Pancreas (tissue), 10 donors: ENCODE results near the gene TMEM98. TPM values are rescaled to one million over a fixed set of nuclear protein-coding genes. Genes with fewer than 3 reads are reported as not detected.

Source experiments
- ATAC-seq, 4 donors: fragments of 200-7000 bp; cut with Tn5 transposase; one replicate each; pipeline versions ENCODE4 v1.8.0 to v1.9.1; 2020; ENCODE audit warnings: mild to moderate bottlenecking in 4 of 4, moderate library complexity in 4 of 4
- DNase-seq, 6 donors: peaks; one replicate each; pipeline ENCODE4 v3.0.0-alpha.2; 2020
- FAIRE-seq: peaks from 2 replicates; lab custom pipeline; 2012; peaks lifted over from hg19 to GRCh38; lab: Jason Lieb, UNC
- H3K27ac ChIP-seq, 4 donors: fragments of 200-600 bp; sonication (generic); 1 replicate in 3 of 4; 2 replicates in 1 of 4; pipeline versions ENCODE4 v1.5.0 to v1.8.0; 2020
- H3K27me3 ChIP-seq, 4 donors: fragments of 200-600 bp; one replicate each; pipeline ENCODE4 v1.8.0; 2021
- H3K36me3 ChIP-seq, 3 donors: fragments of 200-600 bp; sonication (generic) in 1 of 3; one replicate each; pipeline versions ENCODE4 v1.5.0 to v1.8.0; 2020 to 2021
- H3K4me1 ChIP-seq, 3 donors: fragments of 200-600 bp; one replicate each; pipeline ENCODE4 v1.8.0; 2021
- H3K4me3 ChIP-seq, 4 donors: fragments of 200-600 bp; sonication (generic) in 2 of 4; one replicate each; pipeline versions ENCODE4 v1.5.0 to v1.8.0; 2020 to 2021
- H3K9me3 ChIP-seq, 4 donors: fragments of 200-600 bp; one replicate each; pipeline ENCODE4 v1.8.0; 2021
- CTCF ChIP-seq, 4 donors: fragments of 200-600 bp; sonication (generic) in 3 of 4; IDR thresholded peaks; one replicate each; pipeline versions ENCODE4 v1.5.0 to v1.8.0; 2021; ENCODE audit warnings: antibody characterized with exemption in 4 of 4
- WGBS, 2 donors: extraction: QIAGEN DNeasy Blood & Tissue Kit; methylation state at CpG; one replicate each; pipeline ENCODE4 v1.1.7; 2013; 5-methylcytosine and 5-hydroxymethylcytosine counted together
- intact Hi-C, 3 donors: fragments of 100-400 bp; cut with DNase I; formaldehyde crosslinking; loops; one replicate each; pipeline versions ENCODE4 v1.11.1 to v1.14.2; 2022
- polyA plus RNA-seq, 2 donors: library from polyadenylated mRNA; stranded (reverse); fragments of 200-250 nt; gene quantifications; one replicate each; pipeline ENCODE4 v1.2.3, GENCODE V29; 2013
- total RNA-seq, 6 donors: library from RNA; stranded (reverse); fragmentation: NEBNext Ultra II Directional in 4 of 6; extraction: Animal tissue kit (Norgen Biotek cat#: 25700) in 4 of 6; gene quantifications; one replicate each; pipeline versions ENCODE4 v1.2.1 to v1.2.4, GENCODE V29; 2021 to 2023
- donor health status: healthy with polysubstance abuse.
- donor health status: DM: no; HTN: no; CAD: no; lungs with moderate emphysema.
- donor health status: DM: no; HTN: no; CAD: no.
- donor health status: control.
- donor health status: control.
- donor health status: Bipolar disorder and iron deficiency.
- donor health status: DM: yes; HTN: yes; CAD: no.
- donor health status: DM: no; HTN: no; CAD: no.
- donor health status: DM: no; HTN: no; CAD: no.
- donor health status: DM: yes; HTN: yes; CAD: no.

The TMEM98 gene
- total and polyA plus RNA-seq, 8 donors: 16.6 to 62.1 (median 36.5) TPM

- Histone ChIP-seq H3K4me1 (peaks cover 0 to 6% (median 0%) of the 10 kb centered on the region in 3 donors), H3K9me3 (no peaks in the 10 kb centered on the region), H3K36me3 (no peaks in the 10 kb centered on the region), H3K27me3 (no peaks in the 10 kb centered on the region), H3K4me3 (no peak overlapping the region), H3K27ac (no peak overlapping the region)
- 60 to 71% methylated on average over 2 of the region's 2 CpGs for WGBS, 2 donors
- DNase-seq (no peak), FAIRE-seq (no peak), ATAC-seq (no peak)
- intact Hi-C loops: loop anchor here in 1 of 3 donors (10.0 kb wide), 1 partner anchor 115 kb away; no protein-coding TSS in a partner anchor
- no peak for TF ChIP-seq CTCF (IDR thresholded peaks at IDR 0.05)
These were observed 28.5 kb upstream of the TMEM98 start for GRCh38 chr17:32899236-32900013.

- TF ChIP-seq CTCF (IDR thresholded peaks at IDR 0.05): no peak
- FAIRE-seq (peak; percentile 53), ATAC-seq (no peak), DNase-seq (no peak)
- Histone ChIP-seq H3K4me1 (peaks cover 0 to 6% (median 0%) of the 10 kb centered on the region in 3 donors), H3K4me3 (no peak overlapping the region), H3K36me3 (no peaks in the 10 kb centered on the region), H3K27me3 (no peaks in the 10 kb centered on the region), H3K27ac (no peak overlapping the region), H3K9me3 (no peaks in the 10 kb centered on the region)
- intact Hi-C loops: loop anchor here in 1 of 3 donors (10.0 kb wide), 1 partner anchor 117 kb away; no protein-coding TSS in a partner anchor
- 93 to 97% methylated on average over 4 of the region's 4 CpGs for WGBS, 2 donors
These were observed 26.2 kb upstream of the TMEM98 start for GRCh38 chr17:32901743-32902142.

GRCh38 chr17:32903774-32904673 lies 23.9 kb upstream of the TMEM98 start:
- FAIRE-seq (no peak), ATAC-seq (no peak)
- intact Hi-C loops: loop anchor here in 1 of 3 donors (10.0 kb wide), 1 partner anchor 119 kb away; no protein-coding TSS in a partner anchor

GRCh38 chr17:32904891-32905290 lies 23.1 kb upstream of the TMEM98 start:
- 76 to 86% methylated on average over 3 of the region's 3 CpGs for WGBS, 2 donors
- H3K9me3 ChIP-seq: no peaks in the 10 kb centered on the region
- intact Hi-C loops: loop anchor here in 1 of 3 donors (10.0 kb wide), 1 partner anchor 120 kb away; no protein-coding TSS in a partner anchor
- H3K4me1 ChIP-seq: peaks cover 0 to 3% (median 0%) of the 10 kb centered on the region in 3 donors
- DNase-seq: no peak
- FAIRE-seq: no peak
- no peaks in the 10 kb centered on the region for H3K36me3 ChIP-seq
- H3K4me3 ChIP-seq: no peak overlapping the region
- no peak for ATAC-seq
- no peaks in the 10 kb centered on the region for H3K27me3 ChIP-seq
- TF ChIP-seq CTCF (IDR thresholded peaks at IDR 0.05): no peak
- H3K27ac ChIP-seq: no peak overlapping the region

More at GRCh38 chr17:32903774-32904673, 23.9 kb upstream of the TMEM98 start:
- H3K9me3 ChIP-seq: no peaks in the 10 kb centered on the region
- WGBS, 2 donors: 70 to 81% methylated on average over 5 of the region's 5 CpGs
- no peaks in the 10 kb centered on the region for H3K36me3 ChIP-seq
- H3K4me1 ChIP-seq: no peaks in the 10 kb centered on the region
- H3K27ac ChIP-seq: no peak overlapping the region
- TF ChIP-seq CTCF (IDR thresholded peaks at IDR 0.05): no peak
- DNase-seq: no peak
- H3K27me3 ChIP-seq: no peaks in the 10 kb centered on the region
- no peak overlapping the region for H3K4me3 ChIP-seq
